ENCODE measurements around the gene RNF19B. TPM values are rescaled to one million over a fixed set of nuclear protein-coding genes. Genes with fewer than 3 reads are reported as not detected.
"Not testable (repeated sequence)": the region's sequence is repeated elsewhere in the genome, so short reads cannot be mapped to it uniquely, and the experiment has no call there.

RNF19B gene
- total RNA-seq, 1 experiment from 2014 or later, result 22.5 TPM

GRCh38 chr1:32997381-32997891, 32.8 kb upstream of the RNF19B start:
- H3K36me3 ChIP-seq (ENCODE audit: control insufficient read depth in 1 of 2, insufficient read depth in 2 of 2, low read length in 2 of 2), result no peaks in the 10 kb centered on the region
- CTCF ChIA-PET, result no interaction called here
- no peak for TF ChIP-seq ELF1 (IDR thresholded peaks at IDR 0.05; ENCODE audit: borderline replicate concordance, low read depth)
- TF ChIP-seq EGR1 (IDR thresholded peaks at IDR 0.05; ENCODE audit: low read depth), result no peak
- no peak for TF ChIP-seq EZH2phosphoT487 (IDR thresholded peaks at IDR 0.05; ENCODE audit: borderline replicate concordance)
- no peak for TF ChIP-seq FOSL1 (IDR thresholded peaks at IDR 0.05; ENCODE audit: low read depth)
- no peak for TF ChIP-seq CBX3 (IDR thresholded peaks at IDR 0.05; ENCODE audit: low read depth)
- no peak for TF ChIP-seq POLR2AphosphoS5 (IDR thresholded peaks at IDR 0.05; ENCODE audit: low read depth, low read length)
- no peak for TF ChIP-seq SP1 (IDR thresholded peaks at IDR 0.05; ENCODE audit: low read depth)
- TF ChIP-seq ZFX (IDR thresholded peaks at IDR 0.05), result no peak
- TF ChIP-seq YY1 (IDR thresholded peaks at IDR 0.05; ENCODE audit: extremely low read depth, insufficient replicate concordance, low read depth, low read length), result no peak
- no peak for TF ChIP-seq TCF7L2 (IDR thresholded peaks at IDR 0.05; ENCODE audit: borderline replicate concordance, extremely low read depth, insufficient read depth, insufficient read length)
- no peak for TF ChIP-seq POLR2A (IDR thresholded peaks at IDR 0.05; ENCODE audit: borderline replicate concordance, extremely low read depth, insufficient read depth, insufficient read length)
- TF ChIP-seq ZNF274 (IDR thresholded peaks at IDR 0.05; ENCODE audit: low read depth, low read length), result no peak
- no peak for TF ChIP-seq MAX (IDR thresholded peaks at IDR 0.05)
- TF ChIP-seq ATF3 (IDR thresholded peaks at IDR 0.05), result no peak
- no peak overlapping the region for H2AFZ ChIP-seq (ENCODE audit: low read depth, low read length, poor library complexity, severe bottlenecking)
- H3K9me3 ChIP-seq (ENCODE audit: control insufficient read depth in 1 of 2, insufficient read depth in 1 of 2, low read depth in 1 of 2, low read length in 2 of 2), result no peaks in the 10 kb centered on the region
- intact Hi-C loops (cut with micrococcal nuclease), result no loop called here
- no peak overlapping the region for H3K4me3 ChIP-seq (replicated peaks in 1 of 2; ENCODE audit: low read depth in 1 of 2, low read length in 2 of 2)
- no peak overlapping the region for H3K27ac ChIP-seq (ENCODE audit: low read depth, low read length)
- DNase-seq (ENCODE audit: low read depth, low spot score) (no peak), ATAC-seq (no peak)
- RAD21 ChIA-PET (ENCODE audit: low non-redundant PET in 1 of 2, low total read pairs in 2 of 2, uncharacterized antibody in 2 of 2, unreplicated experiment in 2 of 2), result no interaction called here
- H3K9ac ChIP-seq (ENCODE audit: low read length), result no peak overlapping the region
- H3K79me2 ChIP-seq (ENCODE audit: insufficient read depth, low read length), result no peaks in the 10 kb centered on the region
- H3K4me1 ChIP-seq (ENCODE audit: control insufficient read depth in 1 of 2, insufficient read depth in 2 of 2, low read length in 2 of 2), result peaks cover 10 to 21% of the 10 kb centered on the region in 2 experiments
- H3K4me2 ChIP-seq (ENCODE audit: low read length), result no peak overlapping the region
- H3K27me3 ChIP-seq (ENCODE audit: insufficient read depth, low read length), result no peaks in the 10 kb centered on the region
- H3K9me2 ChIP-seq (ENCODE audit: insufficient read depth), result no peaks in the 10 kb centered on the region
- POLR2A ChIA-PET, result interaction anchor here (1.2 kb wide), 1 partner anchor 33 kb away, joined by 5 read pairs; the partner anchor contains the start of gene RNF19B
- H4K20me1 ChIP-seq (ENCODE audit: insufficient read depth), result no peaks in the 10 kb centered on the region
- BruUV-seq (replicated peaks), result no TSS peak

GRCh38 chr1:32993324-32993636, 28.7 kb upstream of the RNF19B start:
- not testable (repeated sequence) for BruUV-seq (replicated peaks); H3K9me2 ChIP-seq (ENCODE audit: insufficient read depth)
- H3K4me2 ChIP-seq (ENCODE audit: low read length), result peak overlapping the region; percentile 73

More at GRCh38 chr1:32993324-32993636, 28.7 kb upstream of the RNF19B start:
- ATAC-seq; H2AFZ ChIP-seq (ENCODE audit: low read depth, low read length, poor library complexity, severe bottlenecking); H3K36me3 ChIP-seq (ENCODE audit: control insufficient read depth in 1 of 2, insufficient read depth in 2 of 2, low read length in 2 of 2); RAD21 ChIA-PET (ENCODE audit: low non-redundant PET in 1 of 2, low total read pairs in 2 of 2, uncharacterized antibody in 2 of 2, unreplicated experiment in 2 of 2); H3K27me3 ChIP-seq (ENCODE audit: insufficient read depth, low read length); H3K9ac ChIP-seq (ENCODE audit: low read length); DNase-seq (ENCODE audit: low read depth, low spot score); H3K9me3 ChIP-seq (ENCODE audit: control insufficient read depth in 1 of 2, insufficient read depth in 1 of 2, low read depth in 1 of 2, low read length in 2 of 2); H4K20me1 ChIP-seq (ENCODE audit: insufficient read depth); H3K79me2 ChIP-seq (ENCODE audit: insufficient read depth, low read length); intact Hi-C loops (cut with micrococcal nuclease); H3K4me3 ChIP-seq (replicated peaks in 1 of 2; ENCODE audit: low read depth in 1 of 2, low read length in 2 of 2): not testable (repeated sequence)
- Histone ChIP-seq H3K27ac (ENCODE audit: low read depth, low read length) (peak overlapping the region; percentile 47), H3K4me1 (ENCODE audit: control insufficient read depth in 1 of 2, insufficient read depth in 2 of 2, low read length in 2 of 2) (peaks cover 49 to 60% of the 10 kb centered on the region in 2 experiments)
- CTCF ChIA-PET, result interaction anchor here (1.4 kb wide), 1 partner anchor 60 kb away, joined by 4 read pairs; no protein-coding TSS in a partner anchor
- POLR2A ChIA-PET, result interaction anchor here (1.7 to 3.1 kb wide), 2 partner anchors 28 to 30 kb away, joined by 4 to 11 read pairs; partner anchors contain the start of gene RNF19B

All from HCT116 (cell line).